HEK293 (cell line): ENCODE data around the gene CLTCL1.

Experiments
- CTCF ChIP-seq: fragments of 450-650 bp; formaldehyde crosslinking; IDR thresholded peaks from 2 replicates; pipeline ENCODE4 v1.5.1; 2016; ENCODE audit warnings: missing biosample characterization, missing genetic modification characterization
- GLI4 ChIP-seq: fragments of 450-650 bp; formaldehyde crosslinking; IDR thresholded peaks from 2 replicates; pipeline ENCODE4 v1.5.1; 2016; ENCODE audit warnings: missing biosample characterization, missing genetic modification characterization
- KLF8 ChIP-seq: fragments of 450-650 bp; formaldehyde crosslinking; IDR thresholded peaks from 2 replicates; pipeline ENCODE4 v1.5.1; 2016; ENCODE audit warnings: missing biosample characterization, missing genetic modification characterization
- PATZ1 ChIP-seq: fragments of 450-650 bp; formaldehyde crosslinking; IDR thresholded peaks from 2 replicates; pipeline ENCODE4 v1.5.1; 2016; ENCODE audit warnings: missing biosample characterization, missing genetic modification characterization
- PBX3 ChIP-seq: sonication (generic); formaldehyde crosslinking; IDR thresholded peaks from 2 replicates; pipeline ENCODE4 v1.8.1; 2022; ENCODE audit warnings: mild to moderate bottlenecking, moderate library complexity, missing genetic modification reagents
- PRDM10 ChIP-seq: fragments of 450-650 bp; formaldehyde crosslinking; IDR thresholded peaks from 2 replicates; pipeline ENCODE4 v1.5.1; 2016; ENCODE audit warnings: missing biosample characterization, missing genetic modification characterization
- REST ChIP-seq: fragments of 450-650 bp; formaldehyde crosslinking; IDR thresholded peaks from 2 replicates; pipeline ENCODE4 v1.5.1; 2016; ENCODE audit warnings: missing biosample characterization, missing genetic modification characterization
- ZBTB11 ChIP-seq: fragments of 450-650 bp; formaldehyde crosslinking; conservative IDR thresholded peaks from 2 replicates; pipeline ENCODE4 v1.5.1; 2016; ENCODE audit warnings: low read depth, missing biosample characterization, missing genetic modification characterization
- ZNF16 ChIP-seq: fragments of 450-650 bp; formaldehyde crosslinking; IDR thresholded peaks from 2 replicates; pipeline ENCODE4 v1.5.1; 2016; ENCODE audit warnings: low read depth, missing biosample characterization, missing genetic modification characterization
- ZNF24 ChIP-seq: fragments of 450-650 bp; formaldehyde crosslinking; IDR thresholded peaks from 2 replicates; pipeline ENCODE4 v1.5.1; 2016; ENCODE audit warnings: missing biosample characterization, missing genetic modification characterization
- ZNF26 ChIP-seq: fragments of 450-650 bp; formaldehyde crosslinking; IDR thresholded peaks from 2 replicates; pipeline ENCODE4 v1.5.1; 2016; ENCODE audit warnings: missing biosample characterization, missing genetic modification characterization
- ZNF274 ChIP-seq, 2 experiments: fragments of 200-500 bp in 1 of 2; fragments of 450-650 bp in 1 of 2; sonication (Bioruptor generic) in 1 of 2; formaldehyde crosslinking in 1 of 2; IDR thresholded peaks; 2 replicates each; pipeline versions ENCODE4 v1.5.1 to v1.6.1; 2014 to 2016; ENCODE audit warnings: borderline replicate concordance in 1 of 2, inconsistent platforms in 1 of 2, low read length in 1 of 2, missing biosample characterization in 1 of 2, missing genetic modification characterization in 1 of 2
- ZNF76 ChIP-seq: fragments of 450-650 bp; formaldehyde crosslinking; IDR thresholded peaks from 2 replicates; pipeline ENCODE4; 2016; ENCODE audit warnings: low read depth, missing biosample characterization, missing genetic modification characterization, borderline replicate concordance
- ZNF843 ChIP-seq: fragments of 450-650 bp; formaldehyde crosslinking; IDR thresholded peaks from 2 replicates; pipeline ENCODE4 v1.5.1; 2016; ENCODE audit warnings: missing biosample characterization, missing genetic modification characterization

GRCh38 chr22:19193879-19194278 lies 97.6 kb downstream of the CLTCL1 start:
- TF ChIP-seq REST (tag by site-specific recombination) (no peak), ZNF24 (tag by site-specific recombination) (no peak), GLI4 (tag by site-specific recombination) (no peak), CTCF (no peak), PATZ1 (tag by site-specific recombination) (no peak), KLF8 (no peak), ZBTB11 (tag by site-specific recombination) (no peak), ZNF274 (IDR thresholded peaks at IDR 0.05; ENCODE audit: low read length) (no peak), ZNF274 (tag by site-specific recombination; IDR thresholded peaks at IDR 0.05; ENCODE audit: borderline replicate concordance) (no peak), PBX3 (CRISPR knock-in tag) (no peak), ZNF16 (tag by site-specific recombination) (no peak), ZNF843 (tag by site-specific recombination) (no peak), PRDM10 (tag by site-specific recombination) (no peak), ZNF76 (tag by site-specific recombination) (no peak), ZNF26 (tag by site-specific recombination) (no peak)
